Measurements from ENCODE around the gene VAV3. TPM values are rescaled to one million over a fixed set of nuclear protein-coding genes. Genes with fewer than 3 reads are reported as not detected.
"Not testable (repeated sequence)": the region's sequence is repeated elsewhere in the genome, so short reads cannot be mapped to it uniquely, and the experiment has no call there.

Gene VAV3
- total RNA-seq, 1 experiment from 2014 or later: not detected

GRCh38 chr1:107653005-107653404 lies 312.0 kb downstream of the VAV3 start:
- ATAC-seq: no peak
- H3K9me2 ChIP-seq (ENCODE audit: insufficient read depth): no peaks in the 10 kb centered on the region
- DNase-seq (ENCODE audit: low read depth, low spot score): no peak
- no peaks in the 10 kb centered on the region for H3K79me2 ChIP-seq (ENCODE audit: insufficient read depth, low read length)
- H3K27me3 ChIP-seq (ENCODE audit: insufficient read depth, low read length): no peaks in the 10 kb centered on the region
- H3K27ac ChIP-seq (ENCODE audit: low read depth, low read length): no peak overlapping the region
- H4K20me1 ChIP-seq (ENCODE audit: insufficient read depth): no peaks in the 10 kb centered on the region
- peaks cover 0 to 3% of the 10 kb centered on the region in 2 experiments; a peak in 1 of 4 replicates for H3K9me3 ChIP-seq (ENCODE audit: control insufficient read depth in 1 of 2, insufficient read depth in 1 of 2, low read depth in 1 of 2, low read length in 2 of 2)
- no peak overlapping the region for H2AFZ ChIP-seq (ENCODE audit: low read depth, low read length, poor library complexity, severe bottlenecking)
- no peak overlapping the region for H3K4me2 ChIP-seq (ENCODE audit: low read length)
- H3K4me1 ChIP-seq (ENCODE audit: control insufficient read depth in 1 of 2, insufficient read depth in 2 of 2, low read length in 2 of 2): no peaks in the 10 kb centered on the region
- ChIA-PET RAD21 (ENCODE audit: low non-redundant PET in 1 of 2, low total read pairs in 2 of 2, uncharacterized antibody in 2 of 2, unreplicated experiment in 2 of 2) (no interaction called here), POLR2A (no interaction called here), CTCF (no interaction called here)
- no peak overlapping the region for H3K9ac ChIP-seq (ENCODE audit: low read length)
- BruUV-seq (replicated peaks): no TSS peak
- intact Hi-C loops (cut with micrococcal nuclease): no loop called here
- H3K4me3 ChIP-seq (replicated peaks in 1 of 2; ENCODE audit: low read depth in 1 of 2, low read length in 2 of 2): no peak overlapping the region
- H3K36me3 ChIP-seq (ENCODE audit: control insufficient read depth in 1 of 2, insufficient read depth in 2 of 2, low read length in 2 of 2): no peaks in the 10 kb centered on the region
- no peak for TF ChIP-seq JUND (IDR thresholded peaks at IDR 0.05)
- no peak for TF ChIP-seq CTCF (IDR thresholded peaks at IDR 0.05 in 2 of 3, conservative IDR thresholded peaks at IDR 0.05 in 1 of 3; ENCODE audit: borderline replicate concordance in 1 of 3, insufficient read depth in 1 of 3, low read depth in 2 of 3, low read length in 2 of 3)
- no peak for TF ChIP-seq POLR2AphosphoS5 (IDR thresholded peaks at IDR 0.05; ENCODE audit: low read depth, low read length)
- TF ChIP-seq REST (IDR thresholded peaks at IDR 0.05; ENCODE audit: low read depth): no peak

- H3K36me3 ChIP-seq (ENCODE audit: control insufficient read depth in 1 of 2, insufficient read depth in 2 of 2, low read length in 2 of 2); CTCF ChIA-PET; RAD21 ChIA-PET (ENCODE audit: low non-redundant PET in 1 of 2, low total read pairs in 2 of 2, uncharacterized antibody in 2 of 2, unreplicated experiment in 2 of 2); H3K4me3 ChIP-seq (replicated peaks in 1 of 2; ENCODE audit: low read depth in 1 of 2, low read length in 2 of 2); H3K79me2 ChIP-seq (ENCODE audit: insufficient read depth, low read length); DNase-seq (ENCODE audit: low read depth, low spot score); H4K20me1 ChIP-seq (ENCODE audit: insufficient read depth); H3K4me2 ChIP-seq (ENCODE audit: low read length); intact Hi-C loops (cut with micrococcal nuclease); BruUV-seq (replicated peaks); H2AFZ ChIP-seq (ENCODE audit: low read depth, low read length, poor library complexity, severe bottlenecking); H3K9ac ChIP-seq (ENCODE audit: low read length); POLR2A ChIA-PET; H3K9me2 ChIP-seq (ENCODE audit: insufficient read depth); H3K4me1 ChIP-seq (ENCODE audit: control insufficient read depth in 1 of 2, insufficient read depth in 2 of 2, low read length in 2 of 2); H3K27me3 ChIP-seq (ENCODE audit: insufficient read depth, low read length); ATAC-seq; H3K9me3 ChIP-seq (ENCODE audit: control insufficient read depth in 1 of 2, insufficient read depth in 1 of 2, low read depth in 1 of 2, low read length in 2 of 2); H3K27ac ChIP-seq (ENCODE audit: low read depth, low read length): not testable (repeated sequence)
Measured at GRCh38 chr1:107650825-107651224, 314.2 kb downstream of the VAV3 start.
